ENCODE data around the gene WDR93.

DNA sequence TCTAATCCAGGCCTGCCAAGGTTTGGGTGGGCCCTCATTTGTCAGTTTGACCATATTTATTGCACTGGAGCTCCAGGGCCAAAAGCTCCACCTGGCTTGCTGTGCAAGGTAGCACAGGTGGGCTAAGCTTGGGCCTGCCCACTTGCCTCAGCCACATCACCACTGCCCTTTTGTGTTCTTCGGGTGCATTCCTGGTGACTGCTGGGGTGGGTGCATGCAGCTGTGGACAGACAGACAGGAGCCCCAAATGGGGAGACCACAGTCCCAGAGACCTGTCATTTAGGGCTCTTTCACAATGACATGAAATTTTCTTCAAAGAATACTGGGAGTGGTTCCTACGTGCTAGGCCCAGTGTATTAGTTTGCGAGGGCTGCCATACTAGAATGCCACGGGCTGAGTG lies 88.2 kb downstream of the WDR93 start:
- no peak for TF ChIP-seq MAX (IDR thresholded peaks at IDR 0.05; ENCODE audit: low read depth, low read length)
- TF ChIP-seq, protein P1, sequence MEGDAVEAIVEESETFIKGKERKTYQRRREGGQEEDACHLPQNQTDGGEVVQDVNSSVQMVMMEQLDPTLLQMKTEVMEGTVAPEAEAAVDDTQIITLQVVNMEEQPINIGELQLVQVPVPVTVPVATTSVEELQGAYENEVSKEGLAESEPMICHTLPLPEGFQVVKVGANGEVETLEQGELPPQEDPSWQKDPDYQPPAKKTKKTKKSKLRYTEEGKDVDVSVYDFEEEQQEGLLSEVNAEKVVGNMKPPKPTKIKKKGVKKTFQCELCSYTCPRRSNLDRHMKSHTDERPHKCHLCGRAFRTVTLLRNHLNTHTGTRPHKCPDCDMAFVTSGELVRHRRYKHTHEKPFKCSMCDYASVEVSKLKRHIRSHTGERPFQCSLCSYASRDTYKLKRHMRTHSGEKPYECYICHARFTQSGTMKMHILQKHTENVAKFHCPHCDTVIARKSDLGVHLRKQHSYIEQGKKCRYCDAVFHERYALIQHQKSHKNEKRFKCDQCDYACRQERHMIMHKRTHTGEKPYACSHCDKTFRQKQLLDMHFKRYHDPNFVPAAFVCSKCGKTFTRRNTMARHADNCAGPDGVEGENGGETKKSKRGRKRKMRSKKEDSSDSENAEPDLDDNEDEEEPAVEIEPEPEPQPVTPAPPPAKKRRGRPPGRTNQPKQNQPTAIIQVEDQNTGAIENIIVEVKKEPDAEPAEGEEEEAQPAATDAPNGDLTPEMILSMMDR (IDR thresholded peaks at IDR 0.05; ENCODE audit: low read depth, low read length) = no peak
